Activated CD4-positive, alpha-beta T cell treated with anti-CD3 and anti-CD28 coated beads, Interleukin-2, amount 50 U/mL, for 24 hours (primary cell): Measurements from ENCODE around the gene L3MBTL4.

Experiments used
- DNase-seq, 2 donors: peaks; one replicate each; pipeline ENCODE4 v3.0.0-alpha.2; 2020; ENCODE audit warnings: low read depth in 1 of 2, low spot score in 1 of 2

The L3MBTL4 gene

DNA sequence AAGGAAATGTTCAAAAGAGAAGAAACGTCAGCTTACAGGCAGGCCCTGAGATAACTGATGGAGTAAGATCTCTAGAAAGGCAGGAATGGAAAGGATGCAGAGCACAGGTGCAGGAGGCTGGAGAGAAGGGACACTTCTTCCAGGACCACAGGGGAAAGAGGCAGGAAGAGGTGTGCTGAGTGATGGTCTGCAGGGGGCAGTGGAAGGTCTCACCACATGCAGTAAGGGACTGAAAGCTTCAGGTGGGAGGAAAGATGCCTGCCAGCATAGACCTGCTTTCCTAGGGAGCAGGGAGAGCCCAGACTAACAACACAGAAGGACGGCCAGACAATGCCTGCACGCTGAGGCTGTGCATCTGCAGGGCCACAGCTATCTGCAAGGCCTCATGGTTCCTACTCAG is 156.8 kb downstream of the L3MBTL4 start:
- no peak for DNase-seq

DNA sequence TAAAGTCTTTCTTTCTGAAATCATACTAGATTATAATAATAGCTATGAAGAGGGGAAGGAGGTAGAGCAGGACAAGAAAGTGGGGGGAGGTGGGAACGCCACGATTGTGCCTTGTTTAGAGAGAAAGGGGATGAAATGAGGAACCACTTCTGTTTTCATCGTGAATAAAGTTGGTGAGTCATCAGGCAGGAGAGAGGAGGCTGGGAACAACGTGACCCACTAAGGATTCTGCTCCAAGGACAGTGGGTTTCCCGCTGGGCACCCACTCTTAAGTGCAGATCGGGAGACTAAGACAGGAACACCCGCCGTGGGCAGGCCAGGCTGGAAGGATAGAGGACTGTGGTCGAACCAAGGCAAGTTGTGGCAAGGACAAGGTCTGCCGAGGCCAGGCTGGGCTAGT is 158.2 kb downstream of the L3MBTL4 start:
- DNase-seq, result no peak

GRCh38 chr18:6255886-6256285 is 158.8 kb downstream of the L3MBTL4 start:
- DNase-seq, result no peak

- DNase-seq, result no peak
Measured at GRCh38 chr18:6255116-6255705, 159.5 kb downstream of the L3MBTL4 start.

- DNase-seq, result no peak
Measured at GRCh38 chr18:6254456-6254855, 160.3 kb downstream of the L3MBTL4 start.

GRCh38 chr18:6251084-6251483 is 163.6 kb downstream of the L3MBTL4 start:
- no peak for DNase-seq

- DNase-seq, result no peak
Measured at GRCh38 chr18:6249788-6250187, 164.9 kb downstream of the L3MBTL4 start.

DNA sequence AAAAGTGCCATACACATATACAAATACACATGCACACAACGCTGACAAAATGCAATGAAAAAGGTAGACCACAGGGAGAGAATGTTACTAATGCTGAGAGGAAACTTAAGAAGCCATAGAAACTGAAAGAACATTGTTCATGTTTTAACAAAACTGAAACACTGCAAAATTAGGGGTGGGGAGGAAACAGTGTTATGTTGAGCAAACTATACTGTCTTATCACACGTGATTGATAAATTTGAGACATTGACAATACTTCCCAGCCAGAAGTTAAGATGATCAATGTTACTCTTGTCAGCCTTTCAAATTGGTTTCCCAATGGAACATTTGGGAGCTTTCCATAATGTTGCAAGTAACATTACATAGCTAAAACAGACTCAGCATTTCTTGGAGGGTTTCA is 165.5 kb downstream of the L3MBTL4 start:
- DNase-seq, result no peak

DNA sequence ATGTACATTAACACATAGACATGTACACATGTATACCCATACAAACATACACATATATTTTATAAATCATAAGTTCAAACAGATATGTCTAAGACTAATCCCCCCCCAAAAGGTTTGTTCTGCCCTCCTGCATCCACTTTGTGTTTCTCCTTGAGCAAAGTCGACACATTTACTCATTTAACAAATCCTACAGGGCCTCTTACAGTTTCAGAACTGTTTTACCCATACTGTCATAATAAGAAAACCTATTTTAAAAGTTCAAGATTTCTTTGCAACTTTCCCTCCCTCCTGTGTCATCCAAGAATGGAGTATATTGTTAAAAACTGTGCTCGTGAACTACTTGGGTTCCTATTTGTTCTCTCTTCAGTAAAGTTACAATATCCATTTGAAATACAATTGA is 166.7 kb downstream of the L3MBTL4 start:
- no peak for DNase-seq

DNA sequence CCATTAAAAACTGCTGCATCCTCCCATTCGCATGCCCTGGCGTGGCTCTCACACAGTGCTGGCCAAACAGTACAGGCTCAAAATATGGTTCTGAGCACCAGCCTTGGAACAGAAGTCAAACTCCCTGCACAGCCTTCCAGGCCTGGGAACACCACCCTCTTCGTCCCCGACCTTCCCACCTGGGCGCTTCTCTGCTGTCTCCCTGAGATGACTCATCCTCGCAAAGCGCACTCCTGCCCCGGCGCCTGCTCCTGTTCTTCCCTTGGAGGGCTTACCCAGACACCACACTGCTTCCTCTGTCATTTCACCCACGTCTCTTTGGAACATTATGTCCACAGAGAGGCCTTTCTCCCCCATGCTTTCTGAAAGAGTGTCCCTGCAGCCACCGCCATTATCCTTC is 172.7 kb downstream of the L3MBTL4 start:
- DNase-seq, result no peak

- no peak for DNase-seq
Measured at GRCh38 chr18:6239716-6240115, 175.0 kb downstream of the L3MBTL4 start.

DNA sequence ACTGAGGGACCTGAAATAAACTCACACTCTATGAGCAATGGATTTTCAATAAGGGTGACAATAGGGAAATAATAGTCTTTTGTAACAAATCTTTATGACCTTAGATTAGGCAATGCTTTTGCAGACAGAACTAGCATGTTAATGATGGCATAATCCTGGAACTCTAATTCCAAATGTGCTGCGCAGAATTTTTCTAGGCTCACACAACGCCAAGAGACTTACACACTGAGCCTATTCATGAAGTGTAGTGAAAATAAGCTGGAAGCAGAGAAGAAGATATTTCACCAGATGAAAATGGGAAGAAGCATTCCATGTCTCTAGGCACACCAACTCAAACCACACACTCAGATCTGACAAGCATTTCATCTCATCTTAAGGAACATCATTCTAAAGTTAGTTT is 178.5 kb downstream of the L3MBTL4 start:
- DNase-seq, result no peak

DNA sequence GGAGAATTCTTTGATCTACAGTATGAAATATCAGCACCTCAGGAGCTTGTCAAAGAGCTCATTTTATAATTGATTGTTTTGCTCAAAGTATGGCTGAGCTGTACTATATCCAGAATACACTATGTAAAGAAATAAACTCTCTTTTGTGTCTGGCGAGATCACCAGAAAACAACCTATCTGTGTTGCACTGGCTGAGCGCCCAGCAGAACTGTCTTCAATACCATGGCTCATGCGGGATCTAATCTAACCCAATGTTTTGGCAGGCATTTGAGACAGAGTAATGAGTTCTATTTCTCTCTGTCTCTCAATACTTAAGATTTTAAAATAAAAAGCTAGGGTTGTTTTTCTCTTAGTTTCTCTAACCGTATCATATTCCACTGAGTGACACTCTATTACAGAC is 192.4 kb downstream of the L3MBTL4 start:
- DNase-seq, result no peak

DNA sequence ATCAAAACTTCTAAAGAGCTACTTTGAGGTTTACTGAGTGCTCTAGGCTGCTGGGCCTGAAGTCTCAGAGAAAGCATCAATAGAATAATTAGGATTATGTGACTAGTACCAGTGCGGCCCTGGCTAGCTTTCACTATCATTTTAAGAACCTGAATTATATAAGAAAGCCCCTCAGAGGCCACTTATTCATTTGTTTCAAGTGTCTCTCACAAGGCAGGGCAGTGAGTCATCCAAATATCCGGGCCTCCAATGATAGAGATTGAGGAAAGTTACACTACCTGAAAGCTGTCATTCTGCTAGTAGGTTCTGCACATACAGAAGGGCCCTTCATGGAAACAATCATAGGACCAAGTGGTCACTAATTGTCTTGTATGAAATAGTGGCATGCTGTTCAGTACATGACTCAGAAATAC is 193.1 kb downstream of the L3MBTL4 start:
- DNase-seq, result no peak

GRCh38 chr18:6220129-6220528 is 194.6 kb downstream of the L3MBTL4 start:
- DNase-seq, result no peak

DNA sequence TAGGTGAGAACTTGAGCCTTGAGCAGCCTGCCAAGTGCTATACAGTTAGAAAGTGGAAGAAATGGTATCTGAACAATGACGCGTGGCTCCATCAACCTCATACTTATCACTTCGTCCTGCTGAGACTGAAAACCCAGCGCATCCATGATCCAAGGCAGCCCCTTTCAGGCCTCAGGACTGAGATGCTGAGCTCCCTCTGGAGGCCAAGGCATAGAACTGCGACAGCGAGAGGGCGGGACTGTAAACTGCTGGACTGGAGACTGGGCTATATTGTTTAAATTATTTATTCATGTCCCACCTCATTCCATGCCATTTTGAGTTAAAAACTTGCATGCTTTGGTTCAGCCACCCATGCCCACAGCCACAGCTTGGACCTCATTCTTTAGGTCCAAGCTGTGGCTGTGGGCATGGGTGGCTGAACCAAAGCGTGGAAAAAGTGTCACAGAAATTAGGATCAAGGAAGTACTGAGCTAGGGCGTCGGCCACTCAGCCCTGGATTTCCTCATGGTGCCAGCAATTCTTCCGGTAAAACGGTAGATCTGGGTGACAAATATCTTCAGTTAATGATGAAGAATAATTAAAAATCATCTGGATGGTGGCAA is 195.5 kb downstream of the L3MBTL4 start:
- DNase-seq, result no peak

- DNase-seq, result no peak
Measured at GRCh38 chr18:6215888-6216287, 198.8 kb downstream of the L3MBTL4 start.

- DNase-seq, result no peak
Measured at GRCh38 chr18:6211174-6211504, 203.6 kb downstream of the L3MBTL4 start.

GRCh38 chr18:6210349-6211173 is 204.2 kb downstream of the L3MBTL4 start:
- no peak for DNase-seq

- DNase-seq, result no peak
Measured at GRCh38 chr18:6207941-6208340, 206.8 kb downstream of the L3MBTL4 start.

GRCh38 chr18:6207116-6207515 is 207.6 kb downstream of the L3MBTL4 start:
- DNase-seq, result no peak

DNA sequence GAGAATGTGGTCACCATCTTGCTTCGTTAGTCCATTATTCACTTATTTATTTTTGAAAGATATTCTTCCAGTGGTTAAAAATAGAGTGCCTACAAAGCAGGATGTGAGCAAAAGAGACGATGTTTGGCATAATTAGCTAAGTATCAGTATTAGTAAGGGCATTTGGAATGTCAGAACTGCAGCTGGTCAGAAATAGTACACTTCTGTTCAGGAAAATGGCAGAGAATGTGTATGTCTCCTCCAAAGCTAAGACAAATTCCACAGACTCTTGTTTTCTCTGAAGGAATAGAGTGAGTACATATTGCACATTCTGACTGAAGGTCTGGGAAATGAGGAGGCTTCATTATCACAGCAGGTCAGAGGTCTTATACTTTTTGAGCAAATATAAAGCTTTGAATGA is 209.0 kb downstream of the L3MBTL4 start:
- DNase-seq, result no peak

DNA sequence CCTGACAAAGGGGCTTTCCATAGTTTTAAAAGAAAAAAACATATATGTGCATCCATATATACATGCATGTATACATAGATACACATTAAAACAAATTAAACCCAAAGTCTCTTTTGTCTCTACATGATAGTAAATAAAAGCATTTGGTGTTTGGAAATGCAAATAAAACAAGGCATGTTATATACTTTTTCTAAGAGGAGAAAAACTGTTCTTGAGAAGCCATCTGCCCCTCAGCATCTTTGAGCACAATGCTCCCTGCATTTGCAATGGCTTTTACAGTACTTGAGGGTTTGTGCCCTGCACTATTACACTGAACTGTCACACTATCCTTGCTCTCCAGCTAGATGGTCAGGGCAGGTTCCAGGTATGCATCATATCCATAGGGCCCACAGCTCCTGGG is 210.2 kb downstream of the L3MBTL4 start:
- DNase-seq, result no peak
